Endodermal cell (in vitro differentiated cells): Measurements from ENCODE around the gene ANKRD17. TPM values are rescaled to one million over a fixed set of nuclear protein-coding genes. Genes with fewer than 3 reads are reported as not detected.

Experiments
- DNase-seq: peaks from one replicate; pipeline ENCODE4 v3.0.0-alpha.2; 2017
- H3K27ac ChIP-seq: 2 replicates; pipeline ENCODE4 v1.5.1; 2013; ENCODE audit warnings: mild to moderate bottlenecking, low read depth, low read length, moderate library complexity
- H3K27me3 ChIP-seq: 2 replicates; pipeline ENCODE4 v1.6.1; 2013; ENCODE audit warnings: mild to moderate bottlenecking, low read length, moderate library complexity; ENCODE audit not compliant: insufficient read depth, control insufficient read depth, poor library complexity, severe bottlenecking
- H3K36me3 ChIP-seq: 2 replicates; pipeline ENCODE4 v1.7.0; 2013; ENCODE audit warnings: mild to moderate bottlenecking, low read length, moderate library complexity; ENCODE audit not compliant: control insufficient read depth, insufficient read depth
- H3K4me1 ChIP-seq: one replicate; pipeline ENCODE4 v1.7.0; 2013; ENCODE audit warnings: low read length; ENCODE audit not compliant: control insufficient read depth, insufficient read depth
- H3K4me3 ChIP-seq: 2 replicates; pipeline ENCODE4 v1.5.1; 2013; ENCODE audit warnings: mild to moderate bottlenecking, low read length, moderate library complexity
- H3K9ac ChIP-seq: 2 replicates; pipeline ENCODE4 v1.6.1; 2013; ENCODE audit warnings: mild to moderate bottlenecking, low read length, moderate library complexity; ENCODE audit not compliant: poor library complexity, severe bottlenecking; ENCODE audit errors: extremely low read depth
- H3K9me3 ChIP-seq: 2 replicates; pipeline ENCODE4 v1.6.1; 2013; ENCODE audit warnings: mild to moderate bottlenecking, low read length, moderate library complexity; ENCODE audit not compliant: control insufficient read depth
- H3K27ac Mint-ChIP-seq: 2 replicates; pipeline ENCODE4 v1.8.0; 2020; ENCODE audit warnings: mixed read lengths
- H3K27me3 Mint-ChIP-seq: 2 replicates; pipeline ENCODE4 v1.8.0; 2021; ENCODE audit warnings: mild to moderate bottlenecking, mixed read lengths; ENCODE audit not compliant: insufficient read depth
- H3K36me3 Mint-ChIP-seq: 2 replicates; pipeline ENCODE4 v1.8.0; 2020; ENCODE audit warnings: low read depth, mixed read lengths
- H3K4me1 Mint-ChIP-seq: 2 replicates; pipeline ENCODE4 v1.8.0; 2020; ENCODE audit warnings: mixed read lengths
- H3K4me3 Mint-ChIP-seq: 2 replicates; pipeline ENCODE4 v1.8.0; 2020; ENCODE audit warnings: mild to moderate bottlenecking, moderate library complexity, mixed read lengths
- H3K9me3 Mint-ChIP-seq: 2 replicates; pipeline ENCODE4 v1.8.0; 2020; ENCODE audit warnings: mild to moderate bottlenecking, mixed read lengths
- WGBS, 2 experiments: methylation state at CpG; one replicate each; pipeline versions ENCODE4 v1.1.5 to v1.1.7; 2013; ENCODE audit warnings: missing lambda C conversion rate in 2 of 2, mixed read lengths in 1 of 2; ENCODE audit not compliant: insufficient coverage in 1 of 2, insufficient read length in 1 of 2; 5-methylcytosine and 5-hydroxymethylcytosine counted together
- total RNA-seq, 2 donors: library from RNA; stranded (reverse); fragmentation: NEBNext Ultra II Directional in 1 of 2; extraction: Animal tissue kit (Norgen Biotek cat#: 25700) in 1 of 2; gene quantifications; 2 replicates in 1 of 2; 3 replicates in 1 of 2; pipeline ENCODE4 v1.2.1, GENCODE V29; 2021
- TF ChIP-seq, protein P1 (sequence below): fragments of 200-600 bp; sonication (generic); conservative IDR thresholded peaks from 2 replicates; pipeline ENCODE4 v1.5.0; 2021; ENCODE audit warnings: antibody characterized with exemption, mild to moderate bottlenecking

Gene ANKRD17
- total RNA-seq, 2 donors from 2014 or later = 83.6 to 84.3 TPM

GRCh38 chr4:73250642-73251041, 8.0 kb downstream of the ANKRD17 start:
- no peak overlapping the region for H3K9ac ChIP-seq
- no peak overlapping the region for H3K27ac Mint-ChIP-seq
- H3K27ac ChIP-seq = no peak overlapping the region
- 97% methylated on average over 9 of the region's 9 CpGs; no CpG with 5 or more reads in 1 of the 2 experiments for WGBS, 2 experiments
- H3K4me3 ChIP-seq = no peak overlapping the region
- peaks cover 24% of the 10 kb centered on the region for H3K4me1 Mint-ChIP-seq
- H3K27me3 Mint-ChIP-seq = no peaks in the 10 kb centered on the region
- H3K27me3 ChIP-seq = no peaks in the 10 kb centered on the region
- no peak for DNase-seq
- H3K36me3 Mint-ChIP-seq = peaks cover 21% of the 10 kb centered on the region
- TF ChIP-seq, protein P1, sequence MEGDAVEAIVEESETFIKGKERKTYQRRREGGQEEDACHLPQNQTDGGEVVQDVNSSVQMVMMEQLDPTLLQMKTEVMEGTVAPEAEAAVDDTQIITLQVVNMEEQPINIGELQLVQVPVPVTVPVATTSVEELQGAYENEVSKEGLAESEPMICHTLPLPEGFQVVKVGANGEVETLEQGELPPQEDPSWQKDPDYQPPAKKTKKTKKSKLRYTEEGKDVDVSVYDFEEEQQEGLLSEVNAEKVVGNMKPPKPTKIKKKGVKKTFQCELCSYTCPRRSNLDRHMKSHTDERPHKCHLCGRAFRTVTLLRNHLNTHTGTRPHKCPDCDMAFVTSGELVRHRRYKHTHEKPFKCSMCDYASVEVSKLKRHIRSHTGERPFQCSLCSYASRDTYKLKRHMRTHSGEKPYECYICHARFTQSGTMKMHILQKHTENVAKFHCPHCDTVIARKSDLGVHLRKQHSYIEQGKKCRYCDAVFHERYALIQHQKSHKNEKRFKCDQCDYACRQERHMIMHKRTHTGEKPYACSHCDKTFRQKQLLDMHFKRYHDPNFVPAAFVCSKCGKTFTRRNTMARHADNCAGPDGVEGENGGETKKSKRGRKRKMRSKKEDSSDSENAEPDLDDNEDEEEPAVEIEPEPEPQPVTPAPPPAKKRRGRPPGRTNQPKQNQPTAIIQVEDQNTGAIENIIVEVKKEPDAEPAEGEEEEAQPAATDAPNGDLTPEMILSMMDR = no peak
- peaks cover 3% of the 10 kb centered on the region for H3K4me1 ChIP-seq
- H3K9me3 ChIP-seq = no peaks in the 10 kb centered on the region
- H3K9me3 Mint-ChIP-seq = no peaks in the 10 kb centered on the region
- H3K4me3 Mint-ChIP-seq = no peak overlapping the region
- H3K36me3 ChIP-seq = peaks cover 46% of the 10 kb centered on the region

- Mint-ChIP-seq H3K4me1 (peaks cover 29% of the 10 kb centered on the region), H3K9me3 (no peaks in the 10 kb centered on the region), H3K27ac (no peak overlapping the region), H3K4me3 (no peak overlapping the region), H3K36me3 (peaks cover 31% of the 10 kb centered on the region), H3K27me3 (no peaks in the 10 kb centered on the region)
- Histone ChIP-seq H3K36me3 (peaks cover 34% of the 10 kb centered on the region), H3K4me3 (no peak overlapping the region), H3K27ac (no peak overlapping the region), H3K9ac (no peak overlapping the region), H3K4me1 (peaks cover 10% of the 10 kb centered on the region), H3K27me3 (no peaks in the 10 kb centered on the region), H3K9me3 (no peaks in the 10 kb centered on the region)
- TF ChIP-seq, protein P1 = no peak
- no peak for DNase-seq
Observed at GRCh38 chr4:73248821-73249220, 9.8 kb downstream of the ANKRD17 start.

GRCh38 chr4:73248416-73248815, 10.2 kb downstream of the ANKRD17 start:
- Histone ChIP-seq H3K9me3 (no peaks in the 10 kb centered on the region), H3K9ac (no peak overlapping the region), H3K4me3 (no peak overlapping the region), H3K27me3 (no peaks in the 10 kb centered on the region), H3K27ac (no peak overlapping the region), H3K36me3 (peaks cover 34% of the 10 kb centered on the region), H3K4me1 (peaks cover 10% of the 10 kb centered on the region)
- Mint-ChIP-seq H3K4me3 (no peak overlapping the region), H3K4me1 (peaks cover 29% of the 10 kb centered on the region), H3K36me3 (peaks cover 34% of the 10 kb centered on the region), H3K27ac (no peak overlapping the region), H3K27me3 (no peaks in the 10 kb centered on the region), H3K9me3 (no peaks in the 10 kb centered on the region)
- no peak for DNase-seq
- no CpG with 5 or more reads among the region's 1 CpG for WGBS, 2 experiments
- TF ChIP-seq, protein P1 = no peak
